ENCODE results near the gene INO80D. TPM values are rescaled to one million over a fixed set of nuclear protein-coding genes. Genes with fewer than 3 reads are reported as not detected.
"Not testable (repeated sequence)": the region's sequence is repeated elsewhere in the genome, so short reads cannot be mapped to it uniquely, and the experiment has no call there.

INO80D gene
- total RNA-seq, 1 donor from 2014 or later: 11.3 TPM

- H3K27me3 Mint-ChIP-seq (ENCODE audit: insufficient read depth, low read depth): peaks cover 2% of the 10 kb centered on the region
- peaks cover 17% of the 10 kb centered on the region for H4K20me1 ChIP-seq (ENCODE audit: low read depth)
- H3K4me1 ChIP-seq: peaks cover 27% of the 10 kb centered on the region
- H3K4me3 Mint-ChIP-seq: no peak overlapping the region
- H3K4me1 Mint-ChIP-seq: peaks cover 27% of the 10 kb centered on the region
- H3K9ac ChIP-seq: no peak overlapping the region
- TF ChIP-seq, protein P1, sequence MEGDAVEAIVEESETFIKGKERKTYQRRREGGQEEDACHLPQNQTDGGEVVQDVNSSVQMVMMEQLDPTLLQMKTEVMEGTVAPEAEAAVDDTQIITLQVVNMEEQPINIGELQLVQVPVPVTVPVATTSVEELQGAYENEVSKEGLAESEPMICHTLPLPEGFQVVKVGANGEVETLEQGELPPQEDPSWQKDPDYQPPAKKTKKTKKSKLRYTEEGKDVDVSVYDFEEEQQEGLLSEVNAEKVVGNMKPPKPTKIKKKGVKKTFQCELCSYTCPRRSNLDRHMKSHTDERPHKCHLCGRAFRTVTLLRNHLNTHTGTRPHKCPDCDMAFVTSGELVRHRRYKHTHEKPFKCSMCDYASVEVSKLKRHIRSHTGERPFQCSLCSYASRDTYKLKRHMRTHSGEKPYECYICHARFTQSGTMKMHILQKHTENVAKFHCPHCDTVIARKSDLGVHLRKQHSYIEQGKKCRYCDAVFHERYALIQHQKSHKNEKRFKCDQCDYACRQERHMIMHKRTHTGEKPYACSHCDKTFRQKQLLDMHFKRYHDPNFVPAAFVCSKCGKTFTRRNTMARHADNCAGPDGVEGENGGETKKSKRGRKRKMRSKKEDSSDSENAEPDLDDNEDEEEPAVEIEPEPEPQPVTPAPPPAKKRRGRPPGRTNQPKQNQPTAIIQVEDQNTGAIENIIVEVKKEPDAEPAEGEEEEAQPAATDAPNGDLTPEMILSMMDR (IDR thresholded peaks at IDR 0.05): no peak
- H3K4me3 ChIP-seq: no peak overlapping the region
- H3K27ac ChIP-seq: no peak overlapping the region
- peaks cover 99% of the 10 kb centered on the region for H3K79me2 ChIP-seq (ENCODE audit: low read depth)
- peaks cover 36% of the 10 kb centered on the region for H3F3A ChIP-seq (ENCODE audit: low read depth)
- H3K4me2 ChIP-seq: peak overlapping the region; percentile 41
- no peaks in the 10 kb centered on the region for H3K36me3 ChIP-seq
- peaks cover 1% of the 10 kb centered on the region for H3K36me3 Mint-ChIP-seq
- DNase-seq (ENCODE audit: low spot score): no peak
- H3K27me3 ChIP-seq: no peaks in the 10 kb centered on the region
- H2AFZ ChIP-seq (replicated peaks): no peak overlapping the region
- no peaks in the 10 kb centered on the region for H3K9me3 Mint-ChIP-seq
- no peaks in the 10 kb centered on the region for H3K9me3 ChIP-seq (ENCODE audit: low read depth)
- H3K27ac Mint-ChIP-seq: peak overlapping the region; percentile 55
These were observed 6.1 kb downstream of the INO80D start for GRCh38 chr2:206079699-206080465.

DNA sequence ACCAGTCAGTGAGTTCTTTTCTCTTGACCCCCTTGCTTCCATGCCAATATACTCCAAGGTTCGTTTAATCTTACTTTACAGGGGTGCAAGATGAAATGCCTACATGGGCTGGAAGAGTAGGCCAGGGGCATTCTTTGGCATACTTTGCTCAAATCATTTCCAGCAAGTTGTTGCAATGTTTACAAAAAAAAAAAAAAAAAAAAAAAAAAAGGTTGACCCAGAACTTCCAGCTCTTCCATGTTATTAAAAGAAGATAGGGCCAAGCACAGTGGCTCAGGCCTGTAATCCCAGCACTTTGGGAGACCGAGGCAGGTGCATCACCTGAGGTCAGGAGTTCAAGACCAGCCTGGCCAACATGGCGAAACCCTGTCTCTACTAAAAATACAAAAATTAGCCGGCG is 8.1 kb downstream of the INO80D start:
- H2AFZ ChIP-seq (replicated peaks); H3K36me3 Mint-ChIP-seq; H3K27me3 Mint-ChIP-seq (ENCODE audit: insufficient read depth, low read depth); H3K36me3 ChIP-seq; DNase-seq (ENCODE audit: low spot score); H3K4me3 ChIP-seq; H3K9me3 ChIP-seq (ENCODE audit: low read depth); H3K4me3 Mint-ChIP-seq; H3K4me2 ChIP-seq; H3K9me3 Mint-ChIP-seq; H3K9ac ChIP-seq; H3K27me3 ChIP-seq: not testable (repeated sequence)
- H3F3A ChIP-seq (ENCODE audit: low read depth): peaks cover 17% of the 10 kb centered on the region
- H3K79me2 ChIP-seq (ENCODE audit: low read depth): peaks cover 100% of the 10 kb centered on the region
- Mint-ChIP-seq H3K4me1 (peaks cover 15% of the 10 kb centered on the region), H3K27ac (peak overlapping the region; percentile 83)
- H3K27ac ChIP-seq: peak overlapping the region; percentile 39
- H3K4me1 ChIP-seq: peaks cover 21% of the 10 kb centered on the region
- H4K20me1 ChIP-seq (ENCODE audit: low read depth): peaks cover 12% of the 10 kb centered on the region

DNA sequence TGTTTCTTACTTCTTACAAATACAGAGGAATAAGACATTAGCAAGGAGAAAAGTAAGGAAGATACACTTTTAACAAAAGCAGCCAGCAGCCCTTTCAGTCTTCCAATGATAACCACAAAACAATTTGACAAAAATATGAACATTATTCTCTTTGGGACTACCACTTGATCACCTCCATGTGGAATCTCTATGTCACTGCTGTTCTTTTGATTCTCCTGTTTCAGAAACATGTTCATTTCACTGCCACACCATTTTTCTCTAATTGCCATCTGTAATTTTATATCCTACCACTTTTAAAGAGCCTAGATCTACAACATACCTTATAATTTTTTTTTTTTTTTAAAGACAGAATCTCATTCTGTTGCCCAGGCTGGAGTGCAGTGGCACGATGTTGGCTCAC is 10.9 kb downstream of the INO80D start:
- Histone ChIP-seq H2AFZ (replicated peaks) (no peak overlapping the region), H3K9ac (no peak overlapping the region), H4K20me1 (ENCODE audit: low read depth) (peaks cover 5% of the 10 kb centered on the region), H3K27me3 (no peaks in the 10 kb centered on the region), H3K4me2 (no peak overlapping the region), H3K4me1 (peaks cover 13% of the 10 kb centered on the region), H3K9me3 (ENCODE audit: low read depth) (no peaks in the 10 kb centered on the region), H3K79me2 (ENCODE audit: low read depth) (peaks cover 98% of the 10 kb centered on the region), H3K36me3 (no peaks in the 10 kb centered on the region), H3K27ac (no peak overlapping the region), H3K4me3 (no peak overlapping the region), H3F3A (ENCODE audit: low read depth) (peaks cover 13% of the 10 kb centered on the region)
- no peak overlapping the region for H3K4me3 Mint-ChIP-seq
- peaks cover 1% of the 10 kb centered on the region for H3K36me3 Mint-ChIP-seq
- no peaks in the 10 kb centered on the region for H3K27me3 Mint-ChIP-seq (ENCODE audit: insufficient read depth, low read depth)
- no peak overlapping the region for H3K27ac Mint-ChIP-seq
- H3K4me1 Mint-ChIP-seq: peaks cover 11% of the 10 kb centered on the region
- TF ChIP-seq, protein P1 (IDR thresholded peaks at IDR 0.05): no peak
- no peak for TF ChIP-seq EZH2phosphoT487 (IDR thresholded peaks at IDR 0.05)
- TF ChIP-seq EZH2 (IDR thresholded peaks at IDR 0.05): no peak
- DNase-seq (ENCODE audit: low spot score): no peak
- no peaks in the 10 kb centered on the region for H3K9me3 Mint-ChIP-seq

DNA sequence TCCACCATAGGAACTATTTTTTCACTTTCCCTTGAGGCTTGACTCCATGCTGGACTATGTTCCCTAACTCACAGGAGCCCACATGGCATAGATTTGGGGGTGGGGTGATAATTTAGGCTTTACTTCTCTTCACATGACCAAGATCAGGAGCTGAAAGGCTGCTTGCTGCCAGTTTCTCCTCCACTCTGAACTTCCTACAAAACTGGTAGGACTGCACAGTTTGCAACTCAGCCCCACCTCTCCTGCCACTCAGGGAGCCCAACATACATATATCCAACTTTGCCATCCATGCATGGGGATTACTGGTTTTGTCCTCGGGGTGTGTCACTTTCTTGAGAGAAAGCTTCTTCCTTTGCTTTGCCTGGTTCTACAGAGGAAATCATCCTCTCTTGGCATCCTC is 14.2 kb downstream of the INO80D start:
- no peaks in the 10 kb centered on the region for H3K27me3 Mint-ChIP-seq (ENCODE audit: insufficient read depth, low read depth)
- H3K36me3 Mint-ChIP-seq: peaks cover 4% of the 10 kb centered on the region
- no peak overlapping the region for H3K27ac ChIP-seq
- H3K4me1 ChIP-seq: peaks cover 3% of the 10 kb centered on the region
- H3K27me3 ChIP-seq: no peaks in the 10 kb centered on the region
- no peak overlapping the region for H3K9ac ChIP-seq
- H3F3A ChIP-seq (ENCODE audit: low read depth): no peaks in the 10 kb centered on the region
- H3K4me2 ChIP-seq: no peak overlapping the region
- no peaks in the 10 kb centered on the region for H3K36me3 ChIP-seq
- no peak overlapping the region for H2AFZ ChIP-seq (replicated peaks)
- H3K9me3 Mint-ChIP-seq: no peaks in the 10 kb centered on the region
- H3K27ac Mint-ChIP-seq: no peak overlapping the region
- no peak overlapping the region for H3K4me3 Mint-ChIP-seq
- no peaks in the 10 kb centered on the region for H3K9me3 ChIP-seq (ENCODE audit: low read depth)
- no peak overlapping the region for H3K4me3 ChIP-seq
- H3K4me1 Mint-ChIP-seq: no peaks in the 10 kb centered on the region
- peaks cover 98% of the 10 kb centered on the region for H3K79me2 ChIP-seq (ENCODE audit: low read depth)
- DNase-seq (ENCODE audit: low spot score): no peak
- no peaks in the 10 kb centered on the region for H4K20me1 ChIP-seq (ENCODE audit: low read depth)
- TF ChIP-seq EZH2phosphoT487 (IDR thresholded peaks at IDR 0.05) (no peak), EZH2 (IDR thresholded peaks at IDR 0.05) (no peak)
- TF ChIP-seq, protein P1 (IDR thresholded peaks at IDR 0.05): no peak
